Measurements from ENCODE around the gene KLHL33.

The KLHL33 gene

DNA sequence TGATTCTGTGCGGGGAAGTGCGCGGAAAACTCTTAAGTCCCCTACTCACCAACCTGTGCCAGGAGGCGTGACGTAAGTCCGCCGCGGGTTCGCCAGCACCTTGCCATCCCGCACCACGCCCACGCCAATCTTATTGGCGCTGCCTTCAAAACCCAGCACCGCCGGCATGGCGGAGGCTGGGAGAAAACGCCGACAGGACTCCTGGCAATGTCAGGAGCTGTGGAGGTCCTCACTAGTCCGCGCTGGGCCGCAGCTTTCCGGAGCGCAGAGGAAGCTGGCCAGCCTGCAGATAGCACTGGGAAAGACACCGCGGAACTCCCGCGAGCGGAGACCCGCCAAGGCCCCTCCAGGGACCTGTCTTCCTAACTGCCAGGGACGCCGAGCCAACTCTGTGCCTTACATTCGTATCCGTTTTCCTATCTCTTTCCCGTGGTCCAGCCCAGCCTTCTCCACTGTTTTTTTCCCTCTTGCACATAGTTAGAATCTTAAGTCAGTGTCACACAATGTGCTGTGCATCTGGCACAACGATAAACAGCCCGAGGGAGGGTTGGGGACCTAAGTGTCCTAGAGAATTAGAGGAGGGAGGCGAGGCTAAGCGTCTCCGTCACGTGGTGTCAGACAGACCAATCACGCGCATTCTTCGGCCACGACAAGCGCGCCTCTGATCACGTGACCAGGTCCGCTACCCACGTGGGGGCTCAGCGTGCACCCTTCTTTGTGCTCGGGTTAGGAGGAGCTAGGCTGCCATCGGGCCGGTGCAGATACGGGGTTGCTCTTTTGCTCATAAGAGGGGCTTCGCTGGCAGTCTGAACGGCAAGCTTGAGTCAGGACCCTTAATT is 18.8 kb upstream of the KLHL33 start, which contains the start of the genes APEX1 and OSGEP (continued):
- TF ChIP-seq HOXD13 (CRISPR knock-in tag; IDR thresholded peaks at IDR 0.05; ENCODE audit: borderline replicate concordance): no peak
- no peak for TF ChIP-seq ZNF202 (tag by site-specific recombination; IDR thresholded peaks at IDR 0.05; ENCODE audit: borderline replicate concordance)
- no peak for TF ChIP-seq SALL2 (tag by site-specific recombination; IDR thresholded peaks at IDR 0.05; ENCODE audit: borderline replicate concordance)
- no peak for TF ChIP-seq ZNF169 (tag by site-specific recombination; IDR thresholded peaks at IDR 0.05)
- TF ChIP-seq ZSCAN23 (tag by site-specific recombination; IDR thresholded peaks at IDR 0.05): peak; percentile 14; the same call in 1 of the 2 replicates
- TF ChIP-seq ZNF843 (tag by site-specific recombination; IDR thresholded peaks at IDR 0.05): no peak
- 0 out of 2 replicates have a peak, but pooled peaks have one; percentile 10 for TF ChIP-seq OSR2 (tag by site-specific recombination; IDR thresholded peaks at IDR 0.05)
- TF ChIP-seq PRDM1 (tag by site-specific recombination; IDR thresholded peaks at IDR 0.05): no peak
- TF ChIP-seq, protein P1, sequence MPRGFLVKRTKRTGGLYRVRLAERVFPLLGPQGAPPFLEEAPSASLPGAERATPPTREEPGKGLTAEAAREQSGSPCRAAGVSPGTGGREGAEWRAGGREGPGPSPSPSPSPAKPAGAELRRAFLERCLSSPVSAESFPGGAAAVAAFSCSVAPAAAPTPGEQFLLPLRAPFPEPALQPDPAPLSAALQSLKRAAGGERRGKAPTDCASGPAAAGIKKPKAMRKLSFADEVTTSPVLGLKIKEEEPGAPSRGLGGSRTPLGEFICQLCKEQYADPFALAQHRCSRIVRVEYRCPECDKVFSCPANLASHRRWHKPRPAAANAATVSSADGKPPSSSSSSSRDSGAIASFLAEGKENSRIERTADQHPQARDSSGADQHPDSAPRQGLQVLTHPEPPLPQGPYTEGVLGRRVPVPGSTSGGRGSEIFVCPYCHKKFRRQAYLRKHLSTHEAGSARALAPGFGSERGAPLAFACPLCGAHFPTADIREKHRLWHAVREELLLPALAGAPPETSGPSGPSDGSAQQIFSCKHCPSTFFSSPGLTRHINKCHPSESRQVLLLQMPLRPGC (tag by site-specific recombination; IDR thresholded peaks at IDR 0.05): peak; percentile 67
- TF ChIP-seq, protein P2, sequence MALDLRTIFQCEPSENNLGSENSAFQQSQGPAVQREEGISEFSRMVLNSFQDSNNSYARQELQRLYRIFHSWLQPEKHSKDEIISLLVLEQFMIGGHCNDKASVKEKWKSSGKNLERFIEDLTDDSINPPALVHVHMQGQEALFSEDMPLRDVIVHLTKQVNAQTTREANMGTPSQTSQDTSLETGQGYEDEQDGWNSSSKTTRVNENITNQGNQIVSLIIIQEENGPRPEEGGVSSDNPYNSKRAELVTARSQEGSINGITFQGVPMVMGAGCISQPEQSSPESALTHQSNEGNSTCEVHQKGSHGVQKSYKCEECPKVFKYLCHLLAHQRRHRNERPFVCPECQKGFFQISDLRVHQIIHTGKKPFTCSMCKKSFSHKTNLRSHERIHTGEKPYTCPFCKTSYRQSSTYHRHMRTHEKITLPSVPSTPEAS (tag by site-specific recombination; IDR thresholded peaks at IDR 0.05): no peak
- peak; percentile 77 for TF ChIP-seq IKZF3 (tag by site-specific recombination; IDR thresholded peaks at IDR 0.05)
- TF ChIP-seq ZNF114 (tag by site-specific recombination; IDR thresholded peaks at IDR 0.05): no peak
- TF ChIP-seq ZNF677 (tag by site-specific recombination; IDR thresholded peaks at IDR 0.05): no peak
- TF ChIP-seq, protein P3, sequence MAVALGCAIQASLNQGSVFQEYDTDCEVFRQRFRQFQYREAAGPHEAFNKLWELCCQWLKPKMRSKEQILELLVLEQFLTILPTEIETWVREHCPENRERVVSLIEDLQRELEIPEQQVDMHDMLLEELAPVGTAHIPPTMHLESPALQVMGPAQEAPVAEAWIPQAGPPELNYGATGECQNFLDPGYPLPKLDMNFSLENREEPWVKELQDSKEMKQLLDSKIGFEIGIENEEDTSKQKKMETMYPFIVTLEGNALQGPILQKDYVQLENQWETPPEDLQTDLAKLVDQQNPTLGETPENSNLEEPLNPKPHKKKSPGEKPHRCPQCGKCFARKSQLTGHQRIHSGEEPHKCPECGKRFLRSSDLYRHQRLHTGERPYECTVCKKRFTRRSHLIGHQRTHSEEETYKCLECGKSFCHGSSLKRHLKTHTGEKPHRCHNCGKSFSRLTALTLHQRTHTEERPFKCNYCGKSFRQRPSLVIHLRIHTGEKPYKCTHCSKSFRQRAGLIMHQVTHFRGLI (tag by site-specific recombination; IDR thresholded peaks at IDR 0.05): peak; percentile 7
- no peak for TF ChIP-seq ZNF670 (tag by site-specific recombination; IDR thresholded peaks at IDR 0.05; ENCODE audit: low read depth)
- TF ChIP-seq, protein P4, sequence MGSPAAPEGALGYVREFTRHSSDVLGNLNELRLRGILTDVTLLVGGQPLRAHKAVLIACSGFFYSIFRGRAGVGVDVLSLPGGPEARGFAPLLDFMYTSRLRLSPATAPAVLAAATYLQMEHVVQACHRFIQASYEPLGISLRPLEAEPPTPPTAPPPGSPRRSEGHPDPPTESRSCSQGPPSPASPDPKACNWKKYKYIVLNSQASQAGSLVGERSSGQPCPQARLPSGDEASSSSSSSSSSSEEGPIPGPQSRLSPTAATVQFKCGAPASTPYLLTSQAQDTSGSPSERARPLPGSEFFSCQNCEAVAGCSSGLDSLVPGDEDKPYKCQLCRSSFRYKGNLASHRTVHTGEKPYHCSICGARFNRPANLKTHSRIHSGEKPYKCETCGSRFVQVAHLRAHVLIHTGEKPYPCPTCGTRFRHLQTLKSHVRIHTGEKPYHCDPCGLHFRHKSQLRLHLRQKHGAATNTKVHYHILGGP (tag by site-specific recombination; IDR thresholded peaks at IDR 0.05): no peak
- TF ChIP-seq ZNF548 (tag by site-specific recombination; IDR thresholded peaks at IDR 0.05): no peak
- TF ChIP-seq ZNF19 (tag by site-specific recombination; IDR thresholded peaks at IDR 0.05; ENCODE audit: low read depth): 0 out of 2 replicates have a peak, but pooled peaks have one; percentile 40
- TF ChIP-seq ZNF792 (tag by site-specific recombination; IDR thresholded peaks at IDR 0.05): no peak
- TF ChIP-seq GLI2 (tag by site-specific recombination; IDR thresholded peaks at IDR 0.05; ENCODE audit: borderline replicate concordance, low read depth): no peak
- TF ChIP-seq, protein P5, sequence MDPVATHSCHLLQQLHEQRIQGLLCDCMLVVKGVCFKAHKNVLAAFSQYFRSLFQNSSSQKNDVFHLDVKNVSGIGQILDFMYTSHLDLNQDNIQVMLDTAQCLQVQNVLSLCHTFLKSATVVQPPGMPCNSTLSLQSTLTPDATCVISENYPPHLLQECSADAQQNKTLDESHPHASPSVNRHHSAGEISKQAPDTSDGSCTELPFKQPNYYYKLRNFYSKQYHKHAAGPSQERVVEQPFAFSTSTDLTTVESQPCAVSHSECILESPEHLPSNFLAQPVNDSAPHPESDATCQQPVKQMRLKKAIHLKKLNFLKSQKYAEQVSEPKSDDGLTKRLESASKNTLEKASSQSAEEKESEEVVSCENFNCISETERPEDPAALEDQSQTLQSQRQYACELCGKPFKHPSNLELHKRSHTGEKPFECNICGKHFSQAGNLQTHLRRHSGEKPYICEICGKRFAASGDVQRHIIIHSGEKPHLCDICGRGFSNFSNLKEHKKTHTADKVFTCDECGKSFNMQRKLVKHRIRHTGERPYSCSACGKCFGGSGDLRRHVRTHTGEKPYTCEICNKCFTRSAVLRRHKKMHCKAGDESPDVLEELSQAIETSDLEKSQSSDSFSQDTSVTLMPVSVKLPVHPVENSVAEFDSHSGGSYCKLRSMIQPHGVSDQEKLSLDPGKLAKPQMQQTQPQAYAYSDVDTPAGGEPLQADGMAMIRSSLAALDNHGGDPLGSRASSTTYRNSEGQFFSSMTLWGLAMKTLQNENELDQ (tag by site-specific recombination; IDR thresholded peaks at IDR 0.05; ENCODE audit: low read depth): no peak
- TF ChIP-seq REPIN1 (tag by site-specific recombination; IDR thresholded peaks at IDR 0.05; ENCODE audit: low read depth): no peak
- TF ChIP-seq, protein P6, sequence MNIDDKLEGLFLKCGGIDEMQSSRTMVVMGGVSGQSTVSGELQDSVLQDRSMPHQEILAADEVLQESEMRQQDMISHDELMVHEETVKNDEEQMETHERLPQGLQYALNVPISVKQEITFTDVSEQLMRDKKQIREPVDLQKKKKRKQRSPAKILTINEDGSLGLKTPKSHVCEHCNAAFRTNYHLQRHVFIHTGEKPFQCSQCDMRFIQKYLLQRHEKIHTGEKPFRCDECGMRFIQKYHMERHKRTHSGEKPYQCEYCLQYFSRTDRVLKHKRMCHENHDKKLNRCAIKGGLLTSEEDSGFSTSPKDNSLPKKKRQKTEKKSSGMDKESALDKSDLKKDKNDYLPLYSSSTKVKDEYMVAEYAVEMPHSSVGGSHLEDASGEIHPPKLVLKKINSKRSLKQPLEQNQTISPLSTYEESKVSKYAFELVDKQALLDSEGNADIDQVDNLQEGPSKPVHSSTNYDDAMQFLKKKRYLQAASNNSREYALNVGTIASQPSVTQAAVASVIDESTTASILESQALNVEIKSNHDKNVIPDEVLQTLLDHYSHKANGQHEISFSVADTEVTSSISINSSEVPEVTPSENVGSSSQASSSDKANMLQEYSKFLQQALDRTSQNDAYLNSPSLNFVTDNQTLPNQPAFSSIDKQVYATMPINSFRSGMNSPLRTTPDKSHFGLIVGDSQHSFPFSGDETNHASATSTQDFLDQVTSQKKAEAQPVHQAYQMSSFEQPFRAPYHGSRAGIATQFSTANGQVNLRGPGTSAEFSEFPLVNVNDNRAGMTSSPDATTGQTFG (tag by site-specific recombination; IDR thresholded peaks at IDR 0.05; ENCODE audit: borderline replicate concordance): no peak
- peak; percentile 93; the same call in 1 of the 2 replicates for TF ChIP-seq ZNF175 (tag by site-specific recombination; IDR thresholded peaks at IDR 0.05)
- no peak for TF ChIP-seq SCRT1 (tag by site-specific recombination; IDR thresholded peaks at IDR 0.05; ENCODE audit: borderline replicate concordance)
- TF ChIP-seq ZNF48 (tag by site-specific recombination; IDR thresholded peaks at IDR 0.05): no peak
- no peak for TF ChIP-seq ZNF37A (tag by site-specific recombination; IDR thresholded peaks at IDR 0.05)
- TF ChIP-seq ZNF768 (tag by site-specific recombination; IDR thresholded peaks at IDR 0.05): no peak; the same call in 1 of the 2 replicates
- TF ChIP-seq ZNF140 (tag by site-specific recombination; IDR thresholded peaks at IDR 0.05): no peak
- peak; percentile 64 for TF ChIP-seq ZBTB8A (tag by site-specific recombination; IDR thresholded peaks at IDR 0.05)
